NOMO-1 treated with DMSO at 0.1 percent for 48 hours (cell line): Measurements from ENCODE around the gene PTPRD.

Source experiments
- DNase-seq: peaks from one replicate; lab custom pipeline; 2025; ENCODE audit not compliant: unreplicated experiment; lab: John Stamatoyannopoulos, UW

PTPRD gene

GRCh38 chr9:10272830-10273229 is 340.0 kb downstream of the PTPRD start:
- DNase-seq: no peak

GRCh38 chr9:10268531-10269485 is 344.0 kb downstream of the PTPRD start:
- no peak for DNase-seq

- DNase-seq: no peak
Observed at GRCh38 chr9:10265153-10265631, 347.6 kb downstream of the PTPRD start.

- DNase-seq: no peak
Observed at GRCh38 chr9:10260501-10260900, 352.3 kb downstream of the PTPRD start.

- no peak for DNase-seq
Observed at GRCh38 chr9:10259668-10260067, 353.1 kb downstream of the PTPRD start.

- DNase-seq: no peak
Observed at GRCh38 chr9:10255758-10256157, 357.0 kb downstream of the PTPRD start.

- DNase-seq: no peak
Observed at GRCh38 chr9:10254338-10254737, 358.5 kb downstream of the PTPRD start.

GRCh38 chr9:10253341-10253740 is 359.5 kb downstream of the PTPRD start:
- DNase-seq: no peak

- no peak for DNase-seq
Observed at GRCh38 chr9:10252174-10252573, 360.6 kb downstream of the PTPRD start.

- no peak for DNase-seq
Observed at GRCh38 chr9:10251490-10251889, 361.3 kb downstream of the PTPRD start.

GRCh38 chr9:10250219-10250618 is 362.6 kb downstream of the PTPRD start:
- no peak for DNase-seq

GRCh38 chr9:10248890-10249289 is 363.9 kb downstream of the PTPRD start:
- no peak for DNase-seq

- DNase-seq: no peak
Observed at GRCh38 chr9:10242255-10242654, 370.5 kb downstream of the PTPRD start.

GRCh38 chr9:10238087-10238486 is 374.7 kb downstream of the PTPRD start:
- no peak for DNase-seq

GRCh38 chr9:10237584-10237983 is 375.2 kb downstream of the PTPRD start:
- no peak for DNase-seq

- DNase-seq: no peak
Observed at GRCh38 chr9:10236161-10236560, 376.6 kb downstream of the PTPRD start.

- DNase-seq: no peak
Observed at GRCh38 chr9:10235376-10235775, 377.4 kb downstream of the PTPRD start.

GRCh38 chr9:10232352-10232930 is 380.4 kb downstream of the PTPRD start:
- DNase-seq: no peak

- no peak for DNase-seq
Observed at GRCh38 chr9:10230512-10230911, 382.3 kb downstream of the PTPRD start.

GRCh38 chr9:10228082-10228481 is 384.7 kb downstream of the PTPRD start:
- no peak for DNase-seq

- DNase-seq: no peak
Observed at GRCh38 chr9:10226996-10227395, 385.8 kb downstream of the PTPRD start.

GRCh38 chr9:10212702-10213101 is 400.1 kb downstream of the PTPRD start:
- DNase-seq: no peak
